OCI-LY3 (cell line): Measurements from ENCODE around the gene RBM6.

Source experiments
- EZH2phosphoT487 ChIP-seq: fragments of 200-600 bp; shearing (Covaris generic); IDR thresholded peaks from 2 replicates; pipeline ENCODE4 v1.6.1; 2018; ENCODE audit warnings: antibody characterized with exemption, mixed run types, low read depth
- TF ChIP-seq, protein P1 (sequence below): fragments of 200-600, 300-600 bp; sonication (generic); IDR thresholded peaks from 2 replicates; pipeline ENCODE4 v1.5.1; 2014; ENCODE audit warnings: antibody characterized with exemption, low read length, low read depth

DNA sequence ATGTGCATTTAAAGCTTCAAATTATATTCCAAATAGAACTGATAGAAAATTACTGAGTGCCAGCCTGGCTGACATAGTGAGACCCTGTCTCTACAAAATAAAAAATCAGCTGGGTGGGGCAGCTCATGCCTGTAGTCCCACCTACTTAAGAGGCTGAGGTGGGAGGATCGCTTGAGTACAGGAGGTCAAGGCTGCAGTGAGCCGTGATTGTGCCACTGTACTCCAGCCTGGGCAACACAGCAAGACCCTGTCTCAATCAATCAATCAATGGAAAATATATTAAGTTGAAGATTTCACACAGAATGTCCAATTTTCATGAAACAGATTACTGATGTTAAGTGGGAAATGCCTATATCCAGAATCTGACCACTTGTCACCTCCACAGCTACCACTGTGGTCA, 14.5 kb upstream of the RBM6 start:
- TF ChIP-seq, protein P1, sequence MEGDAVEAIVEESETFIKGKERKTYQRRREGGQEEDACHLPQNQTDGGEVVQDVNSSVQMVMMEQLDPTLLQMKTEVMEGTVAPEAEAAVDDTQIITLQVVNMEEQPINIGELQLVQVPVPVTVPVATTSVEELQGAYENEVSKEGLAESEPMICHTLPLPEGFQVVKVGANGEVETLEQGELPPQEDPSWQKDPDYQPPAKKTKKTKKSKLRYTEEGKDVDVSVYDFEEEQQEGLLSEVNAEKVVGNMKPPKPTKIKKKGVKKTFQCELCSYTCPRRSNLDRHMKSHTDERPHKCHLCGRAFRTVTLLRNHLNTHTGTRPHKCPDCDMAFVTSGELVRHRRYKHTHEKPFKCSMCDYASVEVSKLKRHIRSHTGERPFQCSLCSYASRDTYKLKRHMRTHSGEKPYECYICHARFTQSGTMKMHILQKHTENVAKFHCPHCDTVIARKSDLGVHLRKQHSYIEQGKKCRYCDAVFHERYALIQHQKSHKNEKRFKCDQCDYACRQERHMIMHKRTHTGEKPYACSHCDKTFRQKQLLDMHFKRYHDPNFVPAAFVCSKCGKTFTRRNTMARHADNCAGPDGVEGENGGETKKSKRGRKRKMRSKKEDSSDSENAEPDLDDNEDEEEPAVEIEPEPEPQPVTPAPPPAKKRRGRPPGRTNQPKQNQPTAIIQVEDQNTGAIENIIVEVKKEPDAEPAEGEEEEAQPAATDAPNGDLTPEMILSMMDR = no peak
- no peak for TF ChIP-seq EZH2phosphoT487
